HG03280 (cell line): Measurements from ENCODE around the gene ABHD17A.
A peak's percentile ranks its signal among the peaks of the same experiment; 100 is the strongest.
"Not testable (repeated sequence)": the region's sequence is repeated elsewhere in the genome, so short reads cannot be mapped to it uniquely, and the experiment has no call there.

Experiments
- ATAC-seq: cut with Tn5 transposase; IDR thresholded peaks from one replicate; pipeline ENCODE4 v1.9.1; 2021; ENCODE audit warnings: mild to moderate bottlenecking, moderate library complexity; ENCODE audit not compliant: unreplicated experiment

Gene ABHD17A

DNA sequence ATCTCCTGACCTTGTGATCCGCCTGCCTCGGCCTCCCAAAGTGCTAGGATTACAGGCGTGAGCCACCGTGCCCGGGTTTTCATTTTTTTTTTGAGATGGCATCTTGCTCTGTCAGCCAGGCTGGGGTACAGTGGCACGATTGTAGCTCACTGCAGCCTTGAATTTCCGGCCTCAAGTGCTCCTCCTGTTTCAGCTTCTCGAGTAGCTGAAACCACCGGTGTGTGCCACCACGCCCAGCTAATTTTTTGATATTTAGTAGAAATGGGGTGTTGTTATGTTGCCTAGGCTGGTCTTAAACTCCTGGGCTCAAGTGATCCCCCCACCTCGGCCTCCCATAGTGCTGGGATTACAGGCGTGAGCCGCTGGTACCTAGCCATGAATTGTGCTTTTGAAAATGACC is 25.8 kb upstream of the ABHD17A start:
- no peak for ATAC-seq

DNA sequence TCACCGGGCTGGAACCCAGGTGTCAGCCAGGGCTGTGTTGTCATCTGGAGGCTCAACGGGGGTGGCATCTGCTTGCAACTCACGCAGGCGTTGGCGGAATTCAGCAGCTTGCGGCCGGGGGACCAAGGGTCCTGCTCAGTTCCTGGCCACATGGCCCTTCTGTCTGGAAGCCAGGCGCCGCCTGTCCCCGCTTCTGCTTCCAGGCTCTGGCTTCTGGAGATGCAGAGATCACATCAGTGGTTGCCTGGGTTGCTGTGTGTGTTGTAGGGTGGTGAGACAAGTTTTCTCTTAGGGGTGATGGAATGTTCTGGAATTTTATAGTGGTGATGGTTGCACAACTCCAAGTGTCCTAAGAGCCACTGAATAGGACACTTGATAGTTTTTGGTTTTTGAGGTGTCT is 24.9 kb upstream of the ABHD17A start:
- ATAC-seq = no peak

DNA sequence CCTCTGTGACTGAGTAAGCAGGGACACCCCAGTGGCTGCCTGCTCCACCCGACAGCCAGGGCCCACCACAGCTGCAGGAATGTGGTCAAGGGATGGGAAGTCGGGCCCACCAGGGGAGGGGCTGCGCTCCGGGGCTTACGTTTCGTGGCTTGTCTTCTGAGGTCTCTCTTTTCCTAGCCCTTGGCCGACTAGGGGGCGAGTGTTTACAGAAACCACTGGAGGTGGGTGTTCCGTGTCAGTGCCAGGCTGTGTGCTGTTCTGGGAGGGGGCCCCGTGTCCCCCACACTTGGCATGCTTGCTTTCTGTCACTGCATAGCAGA is 24.4 kb upstream of the ABHD17A start:
- no peak for ATAC-seq

DNA sequence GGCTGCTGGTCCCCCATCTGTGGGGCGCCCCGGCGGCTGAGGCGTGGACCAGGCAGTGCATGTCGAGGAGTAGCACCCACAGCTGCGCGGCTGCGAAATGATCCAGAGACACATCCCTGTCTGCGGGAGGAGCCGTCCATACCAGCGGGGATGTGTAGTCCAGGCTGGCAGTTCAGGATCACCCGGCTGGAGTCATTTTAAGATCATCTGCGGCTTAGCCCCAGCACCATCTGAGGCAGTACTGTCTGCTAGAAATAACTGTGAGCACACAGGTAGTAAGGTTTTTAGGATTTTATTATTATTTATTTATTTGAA is 23.0 kb upstream of the ABHD17A start:
- no peak for ATAC-seq

DNA sequence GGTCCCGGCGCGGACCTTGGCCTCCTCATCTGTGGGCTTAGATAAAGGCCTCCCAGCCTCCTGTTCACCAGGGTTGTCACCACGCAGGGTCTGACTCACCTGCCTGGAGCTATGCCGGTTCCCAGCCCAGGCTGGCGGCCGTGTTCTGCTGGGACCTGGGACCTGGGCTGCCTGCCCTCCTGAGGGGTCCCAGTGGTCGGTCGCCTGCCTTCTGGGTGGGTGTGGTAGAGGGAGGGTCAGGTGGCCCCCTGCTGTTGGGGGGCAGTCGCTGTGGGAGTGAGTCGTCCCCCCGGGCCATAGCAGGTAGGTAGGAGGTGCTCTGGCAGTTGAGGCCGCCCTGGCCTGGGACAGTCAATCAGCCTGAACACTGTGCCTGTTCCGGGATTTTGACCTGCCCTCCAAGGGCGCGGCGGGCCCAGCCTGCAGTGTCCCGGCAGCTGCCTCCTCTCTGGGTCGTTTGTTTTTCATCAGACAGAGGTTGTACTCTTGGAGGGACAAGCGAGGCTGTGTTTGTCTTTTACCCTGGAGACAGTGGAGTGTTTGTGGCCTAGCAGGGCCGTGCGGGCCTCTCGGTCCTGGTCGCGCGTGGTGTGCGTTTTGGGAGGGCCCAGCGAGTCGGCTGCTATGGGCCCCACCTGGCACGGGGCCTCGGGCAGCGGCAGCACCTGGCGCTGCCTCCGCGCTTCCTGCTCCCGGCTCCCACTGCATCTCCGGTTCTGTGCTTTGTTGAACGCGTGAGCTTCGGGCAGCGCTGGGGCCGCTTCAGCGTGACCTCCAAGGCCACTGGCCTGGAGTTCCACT is 22.5 kb upstream of the ABHD17A start:
- no peak for ATAC-seq

DNA sequence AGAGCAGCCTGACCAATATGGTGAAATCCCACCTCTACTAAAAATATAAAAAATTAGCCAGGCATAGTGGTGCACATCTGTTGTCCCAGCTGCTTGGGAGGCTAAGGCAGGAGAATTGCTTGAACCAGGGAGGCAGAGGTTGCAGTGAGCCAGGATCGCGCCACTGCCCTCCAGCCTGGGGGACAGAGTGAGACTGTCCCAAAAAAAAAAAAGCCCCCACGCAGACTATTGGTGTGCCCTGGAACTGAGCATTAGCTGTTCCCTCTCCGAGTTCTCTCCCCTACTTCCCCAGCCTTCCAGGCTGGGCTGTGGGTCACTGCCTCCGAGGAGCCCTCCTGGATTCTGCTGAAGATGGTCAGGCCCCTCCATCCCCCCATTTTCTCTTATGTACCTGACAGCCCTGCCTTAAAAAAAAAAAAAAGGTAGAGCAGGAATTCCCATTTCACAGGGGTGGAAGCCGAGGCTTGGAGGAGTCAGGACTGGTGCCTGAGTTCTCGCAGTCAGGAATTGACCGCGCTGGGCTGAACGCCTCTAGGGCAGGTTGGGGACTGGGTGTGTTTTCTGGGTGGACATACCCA is 21.8 kb upstream of the ABHD17A start:
- ATAC-seq = no peak

DNA sequence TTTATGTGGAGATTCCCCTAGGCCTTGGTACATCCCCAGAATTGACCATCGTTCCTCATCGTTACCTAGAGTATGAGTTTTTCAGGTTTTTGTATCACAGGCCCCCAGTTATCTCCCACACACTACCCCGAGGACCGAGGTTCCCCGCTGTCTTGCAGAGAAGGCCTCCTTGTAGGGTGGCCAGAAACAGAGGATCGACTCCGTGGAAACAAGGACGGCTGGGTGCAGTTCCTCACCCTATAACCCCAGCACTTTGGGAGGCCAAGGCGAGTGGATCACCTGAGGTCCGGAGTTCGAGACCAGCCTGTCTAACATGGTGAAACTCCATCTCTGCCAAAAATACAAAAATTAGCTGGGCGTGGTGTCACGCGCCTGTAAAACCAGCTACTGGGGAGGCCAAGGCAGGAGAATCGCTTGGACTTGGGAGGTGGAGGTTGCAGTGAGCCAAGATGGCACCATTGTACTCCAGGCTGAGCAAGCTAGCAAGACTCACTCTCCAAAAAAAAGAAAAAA is 20.6 kb upstream of the ABHD17A start:
- ATAC-seq = no peak

DNA sequence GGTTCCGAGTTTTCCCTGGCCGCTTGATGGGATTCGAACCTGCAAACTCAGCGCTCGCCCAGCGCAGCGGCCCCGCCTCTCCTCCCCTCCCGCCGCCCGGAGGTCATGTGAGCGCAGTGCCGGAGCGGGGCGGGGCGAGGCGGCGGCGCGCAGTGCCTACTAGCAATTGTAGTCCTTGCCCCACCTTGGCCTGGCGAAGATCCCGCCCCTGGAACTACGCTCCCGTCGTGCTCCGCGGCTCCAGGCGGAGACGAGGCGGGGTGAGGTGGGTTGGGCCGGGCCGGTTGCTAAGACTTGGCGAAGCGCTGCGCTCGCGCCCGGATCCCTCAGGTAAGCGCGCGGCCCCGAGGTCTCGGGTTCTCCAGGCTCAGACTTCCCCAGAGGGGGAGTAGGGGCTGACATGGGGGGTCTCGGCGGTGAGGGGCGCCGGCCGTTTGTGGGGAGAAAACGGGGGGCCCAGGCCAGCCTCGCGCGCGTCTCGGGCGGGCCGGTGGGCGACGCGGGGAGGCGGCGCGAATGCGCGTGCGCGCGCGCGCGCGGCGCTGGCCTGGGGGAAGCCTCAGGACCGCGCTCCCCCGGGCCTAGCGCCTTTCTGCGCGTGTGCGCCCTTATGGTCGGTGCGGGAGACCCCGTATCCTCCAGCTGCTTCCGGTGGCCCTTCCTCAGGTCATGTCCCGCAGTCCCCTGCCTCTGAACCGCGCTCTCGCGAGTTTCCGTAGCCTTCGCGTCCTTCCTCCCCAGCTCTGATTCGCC is 20.0 kb upstream of the ABHD17A start, which contains the start of the genes ADAT3 and SCAMP4:
Gene ADAT3 (plus strand): TSS at position 290 of the 753 bp plus-strand sequence. CDS start 6,649 bp downstream, outside the sequence.
Gene SCAMP4 (plus strand): TSS at position 290 of the 753 bp plus-strand sequence. CDS start 9,621 bp downstream, outside the sequence.
- ATAC-seq = peak; percentile 87

DNA sequence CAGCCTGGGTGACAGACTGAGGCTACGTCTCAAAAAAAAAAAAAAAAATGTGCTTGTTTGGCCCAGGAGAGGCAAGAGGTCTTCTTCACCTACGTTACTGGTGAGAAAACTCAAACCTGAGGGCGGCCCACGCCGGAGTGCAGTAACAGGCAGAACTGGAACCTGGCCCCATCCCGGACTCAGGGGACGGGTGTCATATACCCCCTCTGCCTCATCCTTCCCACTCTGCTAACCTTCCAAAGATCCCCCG is 19.5 kb upstream of the ABHD17A start:
- ATAC-seq = no peak

DNA sequence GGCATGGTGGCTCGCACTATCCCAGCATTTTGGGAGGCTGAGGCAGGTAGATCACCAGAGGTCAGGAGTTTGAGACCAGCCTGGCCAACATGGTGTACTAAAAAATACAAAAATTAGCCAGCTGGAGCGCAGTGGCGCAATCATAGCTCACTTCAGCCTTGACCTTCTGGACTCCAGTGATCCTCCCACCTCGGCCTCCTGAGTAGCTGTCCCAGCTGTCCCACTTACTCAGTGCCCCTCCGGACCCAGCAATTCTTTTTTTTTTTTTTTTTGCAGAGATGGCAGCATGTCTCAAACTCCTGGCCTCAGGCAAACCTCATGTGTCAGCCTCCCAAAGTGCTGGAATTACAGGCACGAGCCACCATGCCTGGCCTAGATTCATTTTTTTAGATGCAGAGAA is 17.6 kb upstream of the ABHD17A start:
- ATAC-seq = no peak

DNA sequence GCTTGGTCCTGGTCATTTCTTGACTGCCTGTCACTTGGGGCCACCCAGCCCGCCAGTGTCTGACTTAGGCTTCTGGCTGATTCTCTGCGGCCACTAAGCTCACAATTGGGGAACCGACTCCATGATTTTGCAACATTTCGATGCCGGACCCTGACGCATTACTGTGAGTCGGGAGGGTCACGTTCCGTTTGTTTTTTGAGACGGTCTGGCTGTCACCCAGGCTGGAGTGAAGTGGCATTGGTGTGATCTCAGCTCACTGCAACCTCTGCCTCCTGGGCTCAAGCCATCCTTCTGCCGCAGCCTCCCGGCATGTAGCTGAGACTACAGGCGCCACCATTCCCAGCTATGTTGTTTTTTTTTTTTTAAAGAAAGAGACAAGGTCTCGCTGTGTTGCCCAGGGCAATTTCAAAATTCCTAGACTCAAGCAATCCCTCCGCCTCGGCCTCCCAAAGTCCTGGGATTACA is 16.7 kb upstream of the ABHD17A start:
- no peak for ATAC-seq

DNA sequence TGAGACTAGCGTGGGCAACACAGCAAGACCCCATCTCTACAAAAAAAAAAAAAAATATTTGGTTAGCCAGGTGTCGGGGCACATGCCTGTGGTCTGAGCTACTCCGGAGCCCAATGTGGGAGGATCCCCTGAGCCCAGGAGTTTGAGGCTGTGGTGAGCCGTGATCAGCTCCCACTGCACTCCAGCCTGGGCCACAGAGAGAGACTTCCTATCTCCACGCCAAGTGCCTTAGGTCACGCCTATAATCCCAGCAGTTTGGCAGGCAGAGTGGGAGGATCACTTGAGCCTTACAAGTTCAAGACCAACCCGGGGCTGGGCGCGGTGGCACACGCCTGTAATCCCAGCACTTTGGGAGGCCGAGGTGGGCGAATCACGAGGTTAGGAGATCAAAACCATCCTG is 11.2 kb upstream of the ABHD17A start:
- ATAC-seq = no peak

DNA sequence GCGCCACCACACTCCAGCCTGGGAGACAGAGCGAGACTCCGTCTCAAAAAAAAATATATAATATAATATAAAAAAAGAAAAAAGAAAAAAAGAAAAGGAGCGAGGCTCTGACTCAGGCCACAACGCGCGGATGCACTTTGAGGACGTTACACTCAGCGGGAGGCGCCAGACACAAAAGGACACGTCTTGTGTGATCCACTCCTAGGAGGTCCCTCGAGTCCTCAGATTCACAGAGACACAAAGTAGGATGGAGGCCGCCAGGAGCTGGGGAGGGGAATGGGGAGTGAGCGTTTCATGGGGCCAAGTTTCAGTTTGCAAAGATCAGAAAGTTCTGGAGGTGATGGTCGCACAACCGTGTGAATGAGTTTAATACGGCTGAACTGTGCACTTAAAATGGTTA is 8.5 kb upstream of the ABHD17A start:
- no peak for ATAC-seq

DNA sequence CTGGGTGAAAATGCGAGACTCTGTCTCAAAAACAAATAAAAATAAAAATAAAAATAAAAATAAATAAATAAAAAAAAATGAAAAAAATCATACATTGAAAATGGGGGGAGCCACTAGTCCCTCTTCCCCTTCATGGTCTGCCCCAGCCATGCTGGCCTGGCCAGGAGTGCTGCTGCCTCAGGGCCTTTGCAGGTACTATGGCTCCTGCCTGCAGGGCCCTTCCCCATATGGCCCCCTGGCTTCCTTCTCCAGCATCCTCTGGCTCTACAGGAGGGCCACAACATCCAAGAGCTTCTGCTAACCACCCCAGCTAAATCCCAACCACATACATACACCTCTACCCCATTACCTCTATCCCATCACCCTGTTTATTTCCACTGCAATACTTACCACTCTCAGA is 4.6 kb upstream of the ABHD17A start:
- ATAC-seq = no peak

DNA sequence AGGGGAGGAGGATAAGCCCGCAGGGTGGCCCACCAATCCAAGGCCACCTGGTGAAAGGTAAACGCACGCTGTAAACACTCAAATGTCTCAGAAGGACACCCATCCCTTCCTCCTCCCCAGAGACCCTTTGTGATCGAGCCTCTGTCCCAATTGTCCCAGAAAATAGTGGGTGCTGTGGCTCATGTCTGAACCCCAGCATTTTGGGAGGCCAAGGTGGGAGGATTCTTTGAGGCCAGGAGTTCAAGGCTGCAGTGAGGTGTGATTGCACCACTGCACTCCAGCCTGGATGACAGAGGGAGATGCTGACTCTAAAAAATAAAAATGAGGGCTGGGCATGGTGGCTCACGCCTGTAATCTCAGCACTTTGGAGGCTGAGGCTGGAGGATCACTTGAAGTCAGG is 3.1 kb upstream of the ABHD17A start:
- ATAC-seq = no peak

DNA sequence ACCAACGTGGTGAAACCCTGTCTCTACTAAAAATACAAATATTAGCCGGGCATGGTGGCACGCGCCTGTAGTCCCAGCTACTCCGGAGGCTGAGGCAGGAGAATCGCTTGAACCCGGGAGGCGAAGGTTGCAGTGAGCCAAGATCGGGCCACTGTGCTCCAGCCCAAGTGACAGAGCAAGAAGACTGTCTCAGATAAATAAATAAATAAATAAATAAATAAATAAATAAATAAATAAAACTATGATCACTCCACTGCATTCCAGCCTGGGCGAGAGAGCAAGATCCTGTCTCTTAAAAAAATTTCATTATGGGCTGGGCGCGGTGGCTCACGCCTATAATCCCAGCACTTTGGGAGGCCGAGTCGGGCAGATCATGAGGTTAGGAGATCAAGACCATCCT is 1.1 kb upstream of the ABHD17A start:
- ATAC-seq = not testable (repeated sequence)

DNA sequence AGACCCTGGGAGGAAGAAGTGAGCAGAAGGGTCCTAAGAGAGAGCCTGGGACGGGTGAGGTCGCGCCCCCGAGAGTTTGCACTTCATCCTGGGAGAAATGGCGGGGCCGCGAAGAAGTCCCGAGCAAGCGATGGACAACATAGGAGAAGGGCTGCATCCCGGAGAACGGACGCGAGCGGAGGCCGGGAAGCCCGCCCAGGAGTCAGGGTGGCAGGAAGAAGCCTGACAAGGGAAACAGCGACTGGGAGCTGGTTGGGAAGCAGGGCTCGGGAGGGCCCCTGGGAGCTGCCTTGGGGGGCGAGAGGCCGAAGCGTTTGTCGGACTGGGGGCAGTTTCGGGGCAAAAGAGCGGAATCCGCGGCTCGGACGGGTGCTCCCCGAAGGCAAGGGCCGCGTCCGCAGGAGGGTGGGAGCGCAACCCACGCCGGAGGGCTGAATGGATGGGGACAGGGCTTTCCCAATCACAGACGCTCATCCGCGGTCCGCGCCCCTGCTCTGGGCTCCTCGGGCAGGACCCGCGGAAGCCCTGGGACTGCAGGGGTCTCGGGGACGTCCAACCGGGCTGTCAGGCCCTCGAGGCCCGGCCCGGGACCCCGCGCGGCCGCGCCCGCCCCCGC is 469 bp downstream of the ABHD17A start:
- peak; percentile 21 for ATAC-seq

DNA sequence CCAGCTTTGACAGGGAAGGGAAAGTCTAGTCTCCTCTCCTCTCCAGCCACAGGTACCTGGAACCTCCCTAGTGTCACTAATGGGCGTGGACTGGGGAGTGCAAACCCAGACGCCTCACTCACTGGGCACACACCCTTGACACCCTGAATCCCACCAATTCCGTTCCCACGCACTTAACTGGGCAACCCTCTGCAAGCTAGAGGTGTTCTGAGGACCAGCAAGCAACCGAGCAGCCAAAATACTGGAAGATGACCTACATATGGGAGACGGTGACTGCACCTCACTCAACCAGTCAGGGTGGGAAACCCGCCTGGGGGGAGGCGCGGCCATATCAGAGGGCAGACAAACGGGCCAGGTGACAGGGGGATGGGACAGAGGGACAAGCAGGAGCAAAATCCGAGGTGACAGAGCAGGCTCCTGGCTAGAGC is 991 bp downstream of the ABHD17A start:
- ATAC-seq = no peak

DNA sequence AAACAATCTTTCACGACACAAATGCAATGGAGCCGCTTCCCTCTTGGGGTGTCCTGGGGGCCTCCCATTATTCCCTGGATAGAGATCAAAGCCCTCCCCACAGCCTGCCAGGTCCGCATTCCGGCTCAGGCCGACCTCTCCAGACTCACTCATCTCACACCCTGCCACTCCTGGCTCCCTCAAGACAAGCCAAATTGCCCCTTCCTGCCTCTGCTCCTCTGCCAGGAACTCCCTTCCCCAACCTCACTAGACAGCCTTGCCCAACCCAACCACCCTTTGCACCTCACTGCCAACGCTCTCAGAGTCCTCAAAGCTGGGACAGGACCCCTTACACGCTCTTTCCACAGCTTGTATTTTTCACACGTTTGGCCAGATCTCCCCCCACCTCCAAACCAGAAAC is 1.5 kb downstream of the ABHD17A start:
- ATAC-seq = no peak

DNA sequence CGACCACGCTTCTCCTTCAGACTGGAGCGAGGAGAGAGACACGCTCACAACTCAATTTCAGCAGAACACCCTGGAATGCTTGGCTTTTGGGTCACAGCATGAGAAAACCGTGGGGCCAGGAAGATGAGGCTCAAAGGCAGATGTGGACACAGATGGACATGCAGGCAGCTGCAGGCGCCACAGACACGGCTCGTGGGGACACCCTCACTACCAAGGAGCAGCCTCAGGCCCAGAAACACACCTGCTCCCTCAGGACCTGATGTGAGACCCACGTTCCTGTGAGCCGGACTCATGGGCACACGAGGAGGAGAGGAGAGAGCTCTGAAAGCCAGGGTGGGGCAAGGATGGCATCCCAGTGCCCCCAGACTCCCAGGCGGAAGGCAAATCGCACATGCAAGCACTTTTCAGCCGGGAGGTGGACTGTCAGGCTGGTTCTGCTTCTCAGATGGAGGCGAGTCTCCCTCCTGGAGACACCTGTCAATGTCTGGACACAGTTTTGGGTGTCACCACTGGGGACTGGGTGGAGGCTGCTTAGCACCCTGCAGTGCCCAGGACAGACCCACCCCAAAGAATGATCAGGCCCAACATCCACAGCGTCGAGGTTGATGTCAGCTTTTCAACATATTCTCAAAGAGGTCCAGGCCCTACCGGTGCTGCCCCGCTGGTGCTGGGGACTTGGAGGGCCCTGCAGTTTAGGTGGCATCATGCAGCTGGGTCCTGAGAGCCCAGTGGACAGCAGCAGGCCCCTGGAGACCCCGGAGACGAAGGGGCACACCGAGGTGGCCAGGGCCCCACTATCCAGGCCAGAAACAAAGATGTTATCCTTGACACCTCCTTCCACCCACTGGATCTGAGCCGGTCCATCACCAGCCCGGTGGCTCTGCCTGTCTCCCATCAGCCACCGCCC is 2.3 kb downstream of the ABHD17A start:
- ATAC-seq = no peak
